HepG2 (cell line): ENCODE results near the gene GMNN. TPM values are rescaled to one million over a fixed set of nuclear protein-coding genes. Genes with fewer than 3 reads are reported as not detected.
A peak's percentile ranks its signal among the peaks of the same experiment; 100 is the strongest.

ENCODE experiments used
- ASH2L ChIP-seq: fragments of 300-600, 200-600 bp; sonication (generic); IDR thresholded peaks from 2 replicates; pipeline ENCODE4 v1.7.0; 2017; ENCODE audit warnings: low read depth, mild to moderate bottlenecking, moderate library complexity, mixed read lengths, low read length; ENCODE audit not compliant: insufficient read length
- ATF2 ChIP-seq: sonication (generic); formaldehyde crosslinking; IDR thresholded peaks from 2 replicates; pipeline ENCODE4 v1.4.0; 2020; ENCODE audit warnings: missing genetic modification reagents
- DNMT1 ChIP-seq: sonication (generic); formaldehyde crosslinking; IDR thresholded peaks from 2 replicates; pipeline ENCODE4 v1.5.1; 2020; ENCODE audit warnings: mild to moderate bottlenecking, missing genetic modification reagents
- ERF ChIP-seq: IDR thresholded peaks from 2 replicates; pipeline ENCODE4 v1.6.1; 2018; ENCODE audit warnings: missing biosample characterization, missing genetic modification reagents
- GTF3A ChIP-seq: sonication (generic); formaldehyde crosslinking; conservative IDR thresholded peaks from 2 replicates; pipeline ENCODE4 v1.4.0; 2020; ENCODE audit warnings: mild to moderate bottlenecking, missing genetic modification reagents
- KDM2A ChIP-seq: sonication (generic); formaldehyde crosslinking; IDR thresholded peaks from 2 replicates; pipeline ENCODE4 v1.4.0; 2020; ENCODE audit warnings: low read depth, missing genetic modification reagents, borderline replicate concordance
- MED13 ChIP-seq: sonication (generic); formaldehyde crosslinking; IDR thresholded peaks from 2 replicates; pipeline ENCODE4 v1.5.0; 2020; ENCODE audit warnings: missing genetic modification reagents
- MEIS1 ChIP-seq: sonication (generic); formaldehyde crosslinking; IDR thresholded peaks from 2 replicates; pipeline ENCODE4 v1.9.0; 2021; ENCODE audit warnings: mild to moderate bottlenecking, missing genetic modification reagents, moderate library complexity, borderline replicate concordance
- MXD1 ChIP-seq: sonication (generic); formaldehyde crosslinking; IDR thresholded peaks from 2 replicates; pipeline ENCODE4 v1.4.0; 2020; ENCODE audit warnings: mild to moderate bottlenecking, missing genetic modification reagents
- NCOA1 ChIP-seq: sonication (generic); formaldehyde crosslinking; IDR thresholded peaks from 2 replicates; pipeline ENCODE4 v1.9.0; 2021; ENCODE audit warnings: missing genetic modification reagents
- NCOA2 ChIP-seq: sonication (generic); formaldehyde crosslinking; IDR thresholded peaks from 2 replicates; pipeline ENCODE4 v1.8.0; 2022; ENCODE audit warnings: inconsistent platforms
- PHB2 ChIP-seq: fragments of 450-650 bp; IDR thresholded peaks from 2 replicates; pipeline ENCODE4 v1.6.1; 2018; ENCODE audit not compliant: partially characterized antibody
- SMAD3 ChIP-seq: sonication (generic); formaldehyde crosslinking; IDR thresholded peaks from 2 replicates; pipeline ENCODE4 v1.4.0; 2020; ENCODE audit warnings: missing genetic modification reagents
- SMC3 ChIP-seq: IDR thresholded peaks from 2 replicates; pipeline ENCODE4 v1.6.1; 2011; ENCODE audit warnings: low read length, improper control_type of control experiment
- SPEN ChIP-seq: sonication (generic); formaldehyde crosslinking; IDR thresholded peaks from 2 replicates; pipeline ENCODE4 v1.5.1; 2020; ENCODE audit warnings: low read depth, mild to moderate bottlenecking, missing genetic modification reagents
- WIZ ChIP-seq: sonication (generic); formaldehyde crosslinking; IDR thresholded peaks from 2 replicates; pipeline ENCODE4 v1.5.1; 2020; ENCODE audit warnings: mild to moderate bottlenecking, missing genetic modification reagents
- ZBED4 ChIP-seq: sonication (generic); formaldehyde crosslinking; IDR thresholded peaks from 2 replicates; pipeline ENCODE4 v1.4.0; 2020; ENCODE audit warnings: missing genetic modification reagents, borderline replicate concordance
- ZBTB33 ChIP-seq: sonication (generic); formaldehyde crosslinking; IDR thresholded peaks from 2 replicates; pipeline ENCODE4 v1.4.0; 2020; ENCODE audit warnings: missing genetic modification reagents
- ZBTB43 ChIP-seq: sonication (generic); formaldehyde crosslinking; conservative IDR thresholded peaks from 2 replicates; pipeline ENCODE4 v1.4.0; 2020; ENCODE audit warnings: missing genetic modification reagents
- ZKSCAN5 ChIP-seq: sonication (generic); formaldehyde crosslinking; IDR thresholded peaks from 2 replicates; pipeline ENCODE4 v1.5.1; 2020; ENCODE audit warnings: mild to moderate bottlenecking, missing genetic modification reagents
- ZNF382 ChIP-seq: sonication (generic); formaldehyde crosslinking; IDR thresholded peaks from 2 replicates; pipeline ENCODE4 v1.5.0; 2020; ENCODE audit warnings: missing genetic modification reagents, mild to moderate bottlenecking, borderline replicate concordance
- ZNF468 ChIP-seq: sonication (generic); formaldehyde crosslinking; IDR thresholded peaks from 2 replicates; pipeline ENCODE4 v1.8.0; 2022; ENCODE audit warnings: mild to moderate bottlenecking, moderate library complexity, missing genetic modification reagents
- ZNF546 ChIP-seq: sonication (generic); formaldehyde crosslinking; conservative IDR thresholded peaks from 2 replicates; pipeline ENCODE4 v1.8.1; 2023; ENCODE audit warnings: mild to moderate bottlenecking, missing genetic modification reagents
- polyA plus RNA-seq, 8 experiments: library from polyadenylated mRNA; depleted of rRNA in 3 of 8; stranded (reverse) in 7 of 8; unstranded in 1 of 8; fragments of >200 nt; fragmentation: Illumina TruSeq in 4 of 8; extraction: Trizol in 4 of 8; gene quantifications; 2 replicates each; pipeline versions ENCODE4 v1.2.1 to v1.2.3, GENCODE V29; 2011 to 2016; ENCODE audit warnings: low read depth in 4 of 8, missing spikeins in 1 of 8, mixed read lengths in 1 of 8; ENCODE audit not compliant: insufficient read depth in 1 of 8
- total RNA-seq, 5 experiments: library from RNA; depleted of rRNA; stranded (reverse); fragments of >200 nt; fragmentation: Illumina TruSeq; extraction: Trizol; gene quantifications; 2 replicates each; pipeline ENCODE4 v1.2.3, GENCODE V29; 2016; ENCODE audit warnings: low read depth in 1 of 5

The GMNN gene
- total and polyA plus RNA-seq, 2 of the 13 experiments (the other 11 are each of a cell fraction or from before 2014, with no cell fraction given), result 61.8 to 154 TPM

- TF ChIP-seq ZBED4 (CRISPR knock-in tag), result no peak
- TF ChIP-seq ATF2, result no peak
- no peak for TF ChIP-seq KDM2A (CRISPR knock-in tag)
- no peak for TF ChIP-seq NCOA1
- TF ChIP-seq ZBTB33, result peak; percentile 67; the same call in 1 of the 2 replicates
- TF ChIP-seq MXD1 (CRISPR knock-in tag), result no peak
- no peak for TF ChIP-seq ZKSCAN5 (CRISPR knock-in tag)
- no peak for TF ChIP-seq SPEN (CRISPR knock-in tag)
- no peak for TF ChIP-seq MEIS1 (CRISPR knock-in tag)
- no peak for TF ChIP-seq ASH2L
- TF ChIP-seq NCOA2, result 0 out of 2 replicates have a peak, but pooled peaks have one; percentile 24
- TF ChIP-seq ZNF468 (CRISPR knock-in tag), result no peak
- TF ChIP-seq DNMT1, result no peak
- TF ChIP-seq SMC3, result no peak
- TF ChIP-seq ZNF382 (CRISPR knock-in tag), result no peak
- no peak for TF ChIP-seq ZBTB43
- no peak for TF ChIP-seq SMAD3 (CRISPR knock-in tag)
- no peak for TF ChIP-seq PHB2
- no peak for TF ChIP-seq ZNF546 (CRISPR knock-in tag)
- no peak for TF ChIP-seq ERF
- TF ChIP-seq GTF3A, result no peak
- no peak for TF ChIP-seq WIZ (CRISPR knock-in tag)
- no peak for TF ChIP-seq MED13 (CRISPR knock-in tag)
These were observed 50.4 kb downstream of the GMNN start (continued) for GRCh38 chr6:24825130-24825630.
